ENCODE measurements around the gene QPCTL.
"Not testable (repeated sequence)": the region's sequence is repeated elsewhere in the genome, so short reads cannot be mapped to it uniquely, and the experiment has no call there.

QPCTL gene

DNA sequence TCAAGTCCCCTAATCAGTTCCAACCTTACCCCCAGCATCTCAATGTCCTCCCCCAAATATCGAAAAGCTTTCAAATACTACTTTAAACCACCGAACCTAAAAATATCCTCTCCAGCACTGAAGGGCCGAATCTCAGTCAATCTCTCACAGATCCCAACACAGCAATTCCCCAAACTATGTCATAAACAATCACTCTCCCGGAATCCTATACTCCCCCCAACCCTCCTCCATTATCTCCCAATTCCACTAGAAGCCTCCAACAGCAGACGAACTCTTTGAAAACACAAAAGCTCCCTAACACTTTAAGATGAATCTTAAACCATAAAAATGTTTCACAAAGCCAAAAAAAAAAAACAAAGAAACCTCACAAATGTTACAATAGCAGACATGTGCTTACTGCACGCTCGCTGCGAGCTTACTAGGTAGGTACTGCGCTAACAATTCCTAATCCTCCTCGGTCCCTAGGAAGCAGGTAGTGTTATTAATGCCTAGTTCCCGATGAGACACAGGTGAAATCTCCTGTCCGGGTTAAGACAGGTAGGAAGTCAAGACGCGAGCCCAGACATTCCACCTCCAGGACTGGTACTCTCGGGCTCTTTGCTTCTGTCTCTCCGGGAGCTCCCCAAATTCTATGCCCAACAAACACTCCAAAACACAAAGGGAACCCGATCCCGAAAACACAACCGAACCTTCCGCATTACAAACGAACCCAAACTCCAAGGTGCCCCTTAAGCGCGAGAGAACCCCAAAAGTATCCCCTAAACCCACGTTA lies 24.1 kb downstream of the QPCTL start:
- no peak for DNase-seq (ENCODE audit: extremely low read depth in 1 of 2, low read depth in 1 of 2)

DNA sequence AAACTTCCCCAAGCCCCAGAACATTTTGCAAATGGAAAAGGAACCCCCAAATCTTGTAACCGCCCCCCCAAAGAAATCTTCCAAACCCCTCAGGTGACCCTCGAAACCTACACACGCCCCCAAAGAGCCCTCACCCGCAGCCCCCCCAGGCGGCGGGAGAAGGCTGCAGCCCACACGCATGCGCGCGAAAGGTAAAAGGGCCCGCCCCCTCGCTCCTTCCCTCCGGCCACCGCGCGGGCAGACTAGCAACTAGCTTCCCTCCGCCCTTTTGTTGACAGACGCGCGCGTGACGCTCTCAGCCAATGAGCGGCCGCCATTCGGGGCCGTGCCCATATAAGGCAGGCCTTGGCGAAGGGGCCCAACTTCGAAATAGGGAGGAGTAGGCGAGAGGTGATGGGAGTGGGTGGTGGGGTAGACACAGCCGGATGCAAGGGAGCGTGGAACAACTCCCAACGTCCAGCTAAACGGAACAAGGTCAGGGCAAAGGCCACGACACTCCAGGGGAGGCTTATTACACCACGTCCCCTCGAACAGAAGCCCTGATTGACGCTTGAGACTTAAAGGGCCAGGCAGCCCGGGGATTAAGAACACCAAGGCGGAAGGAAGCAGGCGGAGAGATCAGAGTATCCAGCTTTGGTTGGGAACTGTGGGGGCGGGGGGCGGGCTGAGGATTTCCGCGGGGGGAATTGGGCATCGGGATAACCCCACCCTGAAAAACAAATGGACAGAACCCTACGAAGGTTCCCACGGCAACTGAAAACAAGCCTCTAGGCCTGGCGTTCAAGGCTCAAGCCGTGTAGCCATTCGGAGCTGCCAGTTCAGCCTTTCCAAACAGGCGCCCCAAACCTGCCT lies 24.9 kb downstream of the QPCTL start:
- peak; percentile 95 for DNase-seq (ENCODE audit: extremely low read depth in 1 of 2, low read depth in 1 of 2)

DNA sequence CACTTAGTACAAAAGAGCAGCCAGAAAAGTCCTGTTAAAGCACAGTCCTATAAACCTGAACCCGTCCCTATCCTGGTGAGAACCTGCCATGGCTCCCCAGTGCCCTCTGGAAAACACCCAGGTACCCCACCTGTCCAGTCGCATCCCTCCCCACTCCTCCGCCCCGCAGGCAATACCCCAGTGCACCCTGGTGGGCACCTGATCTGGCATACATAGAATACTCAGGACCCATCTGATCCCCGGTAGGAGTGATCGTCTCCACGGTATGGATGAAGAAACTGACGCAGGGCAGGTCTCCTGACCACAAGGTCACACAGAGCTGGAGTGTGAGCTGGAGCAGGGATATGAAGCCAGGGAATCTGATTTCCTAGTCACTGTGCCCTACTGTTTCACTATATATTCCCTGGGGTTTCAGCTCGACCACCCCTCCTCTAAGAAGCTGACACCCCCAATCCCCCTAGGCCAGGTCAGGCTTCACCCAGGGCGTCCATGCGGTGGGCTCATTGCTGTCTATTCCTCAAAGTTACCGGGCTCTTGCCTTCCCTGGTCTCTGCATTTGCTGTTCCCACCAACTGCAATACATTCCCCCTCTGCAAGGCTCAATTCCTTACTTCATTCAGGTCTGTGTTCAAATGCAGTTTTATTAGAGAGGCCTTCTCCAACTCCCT lies 25.7 kb downstream of the QPCTL start:
- no peak for DNase-seq (ENCODE audit: extremely low read depth in 1 of 2, low read depth in 1 of 2)

DNA sequence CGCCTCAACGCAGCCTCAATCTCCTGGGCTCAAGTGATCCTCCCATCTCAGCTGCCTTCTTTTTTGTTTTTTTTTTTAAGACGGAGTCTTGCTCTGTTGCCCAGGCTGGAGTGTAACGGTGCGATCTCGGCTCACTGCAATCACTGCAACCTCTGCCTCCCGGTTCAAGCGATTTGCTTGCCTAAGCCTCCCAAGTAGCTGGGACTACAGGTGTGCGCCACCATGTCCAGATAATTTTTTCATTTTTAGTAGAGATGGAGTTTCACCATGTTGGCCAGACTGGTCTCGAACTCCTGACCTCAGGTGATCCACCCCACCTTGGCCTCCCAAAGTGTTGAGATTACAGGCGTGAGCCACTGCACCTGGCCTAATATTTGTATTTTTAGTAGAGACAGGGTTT lies 27.6 kb downstream of the QPCTL start:
- DNase-seq (ENCODE audit: extremely low read depth in 1 of 2, low read depth in 1 of 2): not testable (repeated sequence)

DNA sequence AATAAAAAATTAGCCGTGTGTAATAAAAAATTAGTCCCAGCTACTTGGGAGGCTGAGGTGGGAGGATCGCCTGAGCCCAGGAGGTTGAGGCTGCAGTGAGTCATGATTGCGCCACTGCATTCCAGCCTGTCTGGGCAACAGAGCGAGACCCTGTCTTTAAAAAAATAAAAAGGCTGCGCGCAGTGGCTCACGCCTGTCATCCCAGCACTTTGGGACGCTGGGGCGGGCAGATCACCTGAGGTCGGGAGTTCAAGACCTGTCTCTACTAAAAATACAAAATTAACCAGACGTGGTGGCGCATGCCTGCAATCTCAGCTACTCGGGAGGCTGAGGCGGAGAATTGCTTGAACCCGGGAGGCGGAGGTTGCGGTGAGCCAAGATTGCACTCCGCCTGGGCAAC lies 36.2 kb downstream of the QPCTL start:
- DNase-seq (ENCODE audit: extremely low read depth in 1 of 2, low read depth in 1 of 2): not testable (repeated sequence)

DNA sequence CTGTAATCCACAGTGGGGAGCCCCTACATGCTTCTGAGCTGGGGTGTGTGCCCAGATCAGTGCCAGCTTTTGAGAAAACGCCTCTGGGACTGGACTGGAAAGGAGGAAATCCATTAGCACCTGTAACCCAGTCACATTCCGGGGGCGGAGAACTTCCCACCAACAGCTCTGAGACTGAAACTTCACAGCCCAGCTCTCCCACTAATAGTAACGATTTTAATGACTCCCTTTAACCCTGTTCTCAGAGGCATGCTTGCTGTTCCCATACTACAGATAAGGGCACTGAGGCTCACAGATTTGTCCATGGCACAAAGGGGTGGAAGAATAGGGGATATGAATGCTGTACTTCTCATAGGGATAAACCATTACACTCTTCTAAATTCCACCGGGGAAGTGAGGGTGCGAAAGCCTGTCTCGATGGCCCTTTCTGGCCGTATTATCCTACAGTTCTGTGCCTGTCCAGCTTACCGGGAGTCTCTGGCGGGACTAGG lies 37.4 kb downstream of the QPCTL start:
- no peak for DNase-seq (ENCODE audit: extremely low read depth in 1 of 2, low read depth in 1 of 2)

DNA sequence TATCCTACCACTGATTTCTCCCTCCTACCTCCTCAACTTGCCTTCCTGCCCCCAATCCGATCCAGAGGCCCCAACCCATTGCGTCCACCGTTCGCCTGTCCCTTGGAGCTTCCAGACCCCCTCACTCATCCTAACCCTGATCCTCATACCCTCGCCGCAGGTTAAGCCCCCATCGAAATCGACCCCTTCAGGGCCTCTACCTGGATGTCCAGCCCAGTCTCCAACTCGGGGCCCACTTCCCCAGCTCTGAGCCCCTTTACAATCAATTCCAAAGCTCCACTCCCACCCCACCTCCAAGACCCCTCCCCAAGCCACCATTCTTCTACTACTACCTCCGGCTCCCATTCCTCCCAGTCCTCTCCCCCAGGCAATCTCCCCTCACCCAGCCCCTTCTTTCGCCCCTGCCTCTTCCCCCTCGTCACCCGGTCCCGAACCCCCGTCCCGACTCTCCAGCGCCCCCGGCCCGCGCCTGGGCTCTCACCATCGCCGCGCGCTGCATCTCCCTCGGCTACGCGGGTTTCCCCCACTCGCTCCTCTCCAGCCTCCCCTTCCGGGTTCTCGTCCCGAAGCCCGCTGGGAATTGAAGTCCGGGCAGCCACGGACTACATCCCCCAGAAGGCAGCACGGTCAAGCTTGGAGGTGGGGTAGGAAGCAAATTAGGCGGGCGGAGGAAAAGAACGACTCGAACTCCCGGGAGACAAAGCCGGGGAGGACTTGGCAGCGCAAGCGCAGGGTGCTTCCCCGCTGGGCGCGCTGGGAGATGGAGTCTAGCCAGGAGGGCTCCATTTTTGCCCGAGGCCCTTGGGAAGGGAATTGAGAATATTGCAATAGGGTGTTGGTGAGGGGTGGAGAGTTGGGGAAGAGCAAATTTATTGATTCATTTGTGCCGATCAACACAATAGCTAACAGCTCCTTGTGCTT lies 38.2 kb downstream of the QPCTL start, which contains the start of gene FBXO46:
FBXO46 (minus strand) TSS at position 529 of the 921 bp plus-strand sequence. CDS start 17,401 bp downstream, outside the sequence.
- peak; percentile 81 to 84 for DNase-seq (ENCODE audit: extremely low read depth in 1 of 2, low read depth in 1 of 2)

DNA sequence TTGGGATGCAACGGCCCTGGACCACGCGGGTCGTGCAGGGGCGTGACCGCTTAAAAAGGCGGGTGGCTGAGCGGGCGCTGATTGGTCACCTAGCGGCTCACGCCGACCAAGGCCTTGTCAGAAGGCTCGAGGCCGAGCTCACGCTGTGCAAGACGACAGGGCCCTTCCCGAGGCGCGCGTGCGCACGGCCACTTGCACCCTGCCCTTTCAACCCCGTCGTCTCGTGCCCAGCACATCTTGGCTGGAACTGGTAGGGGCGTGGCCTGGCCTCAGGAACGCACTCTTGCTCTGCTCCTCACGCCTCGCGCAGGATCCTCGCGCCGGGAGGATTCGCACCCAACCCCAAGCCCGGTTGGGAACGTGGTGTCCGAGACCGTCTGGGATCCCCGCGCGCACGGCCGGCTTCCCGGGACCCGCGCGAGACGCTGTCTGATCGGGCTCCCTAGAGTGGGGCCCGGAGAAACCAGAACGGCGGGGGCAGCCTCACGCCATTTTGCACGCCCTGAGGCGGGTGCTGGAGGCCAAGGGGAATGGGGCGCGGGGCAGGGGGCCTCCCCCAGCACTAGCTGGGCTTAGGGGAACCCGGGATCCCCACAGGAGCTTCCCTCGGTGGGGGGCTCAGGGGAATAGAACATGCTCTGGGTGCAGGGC lies 40.8 kb downstream of the QPCTL start, which contains the start of gene MEIOSIN:
MEIOSIN (plus strand) TSS at position 280 of the 651 bp plus-strand sequence. CDS start 1,938 bp downstream, outside the sequence.
- no peak for DNase-seq (ENCODE audit: extremely low read depth in 1 of 2, low read depth in 1 of 2)

DNA sequence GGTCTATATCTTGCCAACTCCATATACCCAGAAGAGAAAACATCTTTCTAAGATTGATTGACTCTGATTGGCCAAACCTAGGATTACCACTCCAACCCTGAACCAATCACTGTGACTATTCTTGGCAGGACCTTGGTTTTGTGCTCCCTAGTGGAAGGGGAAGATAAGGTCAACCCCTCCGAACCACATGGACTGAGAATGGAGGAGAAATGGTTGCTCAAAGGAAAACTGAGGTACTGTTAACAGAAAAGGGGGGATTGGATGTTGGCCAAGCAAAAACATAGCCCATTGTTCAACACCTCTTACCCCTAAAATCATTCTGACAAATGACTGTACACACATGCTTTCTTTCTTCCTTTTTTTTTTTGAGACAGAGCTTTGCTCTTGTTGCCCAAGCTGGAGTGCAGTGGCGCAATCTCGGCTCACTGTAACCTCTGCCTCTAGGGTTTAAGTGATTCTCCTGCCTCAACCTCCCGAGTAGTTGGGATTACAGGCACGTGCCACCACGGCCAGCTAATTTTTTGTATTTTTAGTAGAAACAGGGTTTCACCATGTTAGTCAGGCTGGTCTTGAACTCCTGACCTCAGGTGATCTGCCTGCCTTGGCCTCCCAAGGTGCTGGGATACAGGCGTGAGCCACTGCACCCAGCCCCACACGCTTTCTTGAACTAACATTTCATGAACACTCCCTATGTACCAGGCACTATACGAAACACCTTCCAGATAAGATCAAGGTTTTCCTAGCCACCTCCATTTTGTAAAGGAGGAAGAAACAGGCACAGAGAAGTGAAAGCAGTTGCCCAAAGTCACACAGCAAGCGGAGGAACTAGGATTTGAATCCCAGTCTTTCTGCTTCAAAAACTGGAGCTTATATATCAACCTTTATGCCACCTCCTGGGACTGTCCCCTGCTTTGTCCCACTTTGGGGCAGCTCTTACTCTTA lies 47.3 kb downstream of the QPCTL start:
- DNase-seq (ENCODE audit: extremely low read depth in 1 of 2, low read depth in 1 of 2): no peak

DNA sequence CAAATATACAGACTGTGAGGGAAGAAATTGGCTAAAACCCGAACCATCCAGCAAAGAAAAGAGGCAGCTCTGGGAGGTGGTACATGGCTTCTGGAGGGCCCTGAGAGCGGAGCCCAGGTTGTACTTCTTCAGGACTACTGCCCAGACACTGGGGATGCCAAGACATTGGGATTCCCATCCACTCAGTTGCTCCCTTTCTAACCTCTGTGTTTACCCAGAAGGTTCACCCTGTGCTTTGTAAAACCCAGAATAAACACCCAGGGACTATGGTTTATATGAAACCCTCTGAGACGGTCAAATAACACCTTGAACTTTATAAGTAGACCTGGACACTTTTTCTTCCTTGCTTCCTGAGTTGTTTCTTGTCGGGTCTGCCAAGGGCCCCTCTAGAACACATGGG lies 50.5 kb downstream of the QPCTL start:
- no peak for DNase-seq (ENCODE audit: extremely low read depth in 1 of 2, low read depth in 1 of 2)

DNA sequence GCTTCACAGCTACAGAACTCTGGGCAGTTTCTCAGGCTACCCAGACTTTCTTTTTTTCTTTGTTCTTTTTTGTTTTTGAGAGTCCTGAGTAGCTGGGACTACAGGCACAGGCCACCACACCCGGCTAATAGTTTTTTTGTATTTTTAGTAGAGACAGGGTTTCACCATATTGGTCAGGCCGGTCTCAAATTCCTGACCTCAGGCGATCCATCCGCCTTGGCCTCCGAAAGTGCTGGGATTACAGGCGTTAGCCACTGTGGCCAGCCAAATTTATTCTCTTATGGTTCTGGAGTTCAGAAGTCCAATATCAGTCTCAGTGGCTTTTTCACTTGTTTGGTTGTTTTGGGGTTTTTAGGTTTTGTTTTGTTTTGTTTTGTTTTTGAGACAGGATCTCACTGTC lies 53.1 kb downstream of the QPCTL start:
- no peak for DNase-seq (ENCODE audit: extremely low read depth in 1 of 2, low read depth in 1 of 2)

DNA sequence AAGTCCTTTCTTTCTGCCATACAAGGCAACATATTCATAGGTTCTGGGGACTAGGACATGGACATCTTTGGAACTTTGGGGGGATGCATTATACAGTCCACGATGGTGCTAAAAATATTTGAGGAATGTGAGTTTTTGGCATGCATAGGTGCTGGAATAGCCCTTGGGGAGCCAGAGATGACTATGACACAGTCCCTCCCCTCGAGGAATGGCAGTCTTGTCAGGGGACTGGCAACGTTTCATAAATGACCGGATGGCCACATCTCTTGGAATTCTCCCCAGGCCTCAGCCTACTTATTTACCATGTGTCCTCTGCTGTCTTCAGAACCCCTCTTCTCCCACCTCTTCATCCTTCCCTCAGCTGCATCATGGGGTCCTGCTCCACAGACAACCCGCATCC lies 54.4 kb downstream of the QPCTL start:
- DNase-seq (ENCODE audit: extremely low read depth in 1 of 2, low read depth in 1 of 2): no peak

DNA sequence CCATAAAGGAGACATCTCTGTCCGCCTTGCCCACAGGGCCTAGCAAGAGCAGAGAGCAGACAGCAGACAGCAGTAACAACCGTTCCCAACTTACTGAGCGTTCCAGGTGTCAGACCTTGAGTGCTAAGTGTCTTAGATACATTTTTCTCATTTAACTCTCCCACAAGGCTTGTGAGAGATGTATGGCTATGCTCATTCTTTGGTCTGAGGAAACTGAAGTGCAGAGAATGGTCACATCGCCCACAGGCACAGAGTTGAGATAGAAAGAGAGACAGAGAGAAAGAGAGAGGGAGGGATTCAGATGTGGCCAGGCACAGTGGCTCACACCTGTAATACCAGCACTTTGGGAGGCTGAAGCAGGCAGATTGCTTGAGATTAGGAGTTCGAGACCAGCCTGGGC lies 55.0 kb downstream of the QPCTL start:
- DNase-seq (ENCODE audit: extremely low read depth in 1 of 2, low read depth in 1 of 2): no peak

DNA sequence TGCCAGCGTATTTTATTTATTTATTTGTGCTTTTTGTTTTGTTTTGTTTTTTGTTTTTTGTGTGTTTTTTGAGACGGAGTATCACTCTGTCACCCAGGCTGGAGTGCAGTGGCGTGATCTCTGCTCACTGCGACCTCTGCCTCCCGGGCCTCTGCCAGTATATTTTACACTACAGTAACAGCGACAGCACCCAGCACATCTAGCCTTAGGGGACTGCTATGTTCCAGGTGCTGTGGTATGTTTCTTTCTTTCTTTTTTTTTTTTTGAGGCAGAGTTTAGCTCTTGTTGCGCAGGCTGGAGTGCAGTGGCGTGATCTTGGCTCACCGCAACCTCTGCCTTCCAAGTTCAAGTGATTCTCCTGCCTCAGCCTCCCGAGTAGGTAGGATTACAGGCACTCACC lies 59.0 kb downstream of the QPCTL start:
- not testable (repeated sequence) for DNase-seq (ENCODE audit: extremely low read depth in 1 of 2, low read depth in 1 of 2)

DNA sequence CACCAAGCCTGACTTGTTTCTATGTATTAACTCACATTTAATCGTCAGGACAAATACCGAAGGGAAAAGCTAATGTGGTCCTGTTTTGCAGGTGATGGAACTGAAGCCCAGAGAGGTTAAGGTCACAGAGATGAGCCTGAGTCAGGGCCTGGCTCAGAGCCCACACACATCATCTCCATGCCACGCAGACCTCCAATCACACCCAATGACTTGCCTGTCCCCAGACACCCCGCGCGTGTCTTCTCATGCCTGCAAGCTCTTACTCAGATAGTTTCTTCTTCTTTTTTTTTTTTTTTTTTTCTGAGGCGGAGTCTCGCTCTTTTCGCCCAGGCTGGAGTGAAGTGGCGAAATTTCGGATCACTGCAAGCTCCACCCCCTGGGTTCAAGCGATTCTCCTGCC lies 60.2 kb downstream of the QPCTL start:
- DNase-seq (ENCODE audit: extremely low read depth in 1 of 2, low read depth in 1 of 2): no peak

DNA sequence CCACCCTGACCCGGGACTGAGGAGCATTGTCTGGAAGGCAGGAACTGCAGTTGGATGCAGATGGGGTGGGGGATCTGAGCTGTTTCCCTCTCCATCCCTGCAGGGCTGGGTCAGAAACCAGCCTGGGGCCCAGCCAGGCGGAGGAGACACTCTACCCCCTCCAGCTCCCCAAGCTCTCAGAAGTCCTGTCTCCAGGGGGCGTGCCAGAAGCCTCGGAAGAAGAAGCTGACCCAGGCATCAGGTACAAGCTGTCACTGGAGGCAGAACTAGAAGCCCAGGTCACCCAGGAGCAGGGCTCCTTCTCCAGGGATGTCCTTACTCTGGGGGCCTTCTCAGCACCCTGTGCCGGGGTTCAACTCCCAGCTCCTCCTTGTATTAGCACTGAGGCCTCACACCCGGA lies 61.1 kb downstream of the QPCTL start:
- DNase-seq (ENCODE audit: extremely low read depth in 1 of 2, low read depth in 1 of 2): no peak
